ENCODE results near the gene ATP2C2.

- TF ChIP-seq, protein P1, sequence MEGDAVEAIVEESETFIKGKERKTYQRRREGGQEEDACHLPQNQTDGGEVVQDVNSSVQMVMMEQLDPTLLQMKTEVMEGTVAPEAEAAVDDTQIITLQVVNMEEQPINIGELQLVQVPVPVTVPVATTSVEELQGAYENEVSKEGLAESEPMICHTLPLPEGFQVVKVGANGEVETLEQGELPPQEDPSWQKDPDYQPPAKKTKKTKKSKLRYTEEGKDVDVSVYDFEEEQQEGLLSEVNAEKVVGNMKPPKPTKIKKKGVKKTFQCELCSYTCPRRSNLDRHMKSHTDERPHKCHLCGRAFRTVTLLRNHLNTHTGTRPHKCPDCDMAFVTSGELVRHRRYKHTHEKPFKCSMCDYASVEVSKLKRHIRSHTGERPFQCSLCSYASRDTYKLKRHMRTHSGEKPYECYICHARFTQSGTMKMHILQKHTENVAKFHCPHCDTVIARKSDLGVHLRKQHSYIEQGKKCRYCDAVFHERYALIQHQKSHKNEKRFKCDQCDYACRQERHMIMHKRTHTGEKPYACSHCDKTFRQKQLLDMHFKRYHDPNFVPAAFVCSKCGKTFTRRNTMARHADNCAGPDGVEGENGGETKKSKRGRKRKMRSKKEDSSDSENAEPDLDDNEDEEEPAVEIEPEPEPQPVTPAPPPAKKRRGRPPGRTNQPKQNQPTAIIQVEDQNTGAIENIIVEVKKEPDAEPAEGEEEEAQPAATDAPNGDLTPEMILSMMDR (IDR thresholded peaks at IDR 0.05), result no peak
- TF ChIP-seq POLR2A (IDR thresholded peaks at IDR 0.05) (no peak), POLR2AphosphoS5 (IDR thresholded peaks at IDR 0.05) (no peak)
Observed at GRCh38 chr16:84495506-84495905, 127.2 kb downstream of the ATP2C2 start.
